Measurements from ENCODE around the gene MISP3.
A peak's percentile ranks its signal among the peaks of the same experiment; 100 is the strongest.
"Not testable (repeated sequence)": the region's sequence is repeated elsewhere in the genome, so short reads cannot be mapped to it uniquely, and the experiment has no call there.

Gene MISP3

DNA sequence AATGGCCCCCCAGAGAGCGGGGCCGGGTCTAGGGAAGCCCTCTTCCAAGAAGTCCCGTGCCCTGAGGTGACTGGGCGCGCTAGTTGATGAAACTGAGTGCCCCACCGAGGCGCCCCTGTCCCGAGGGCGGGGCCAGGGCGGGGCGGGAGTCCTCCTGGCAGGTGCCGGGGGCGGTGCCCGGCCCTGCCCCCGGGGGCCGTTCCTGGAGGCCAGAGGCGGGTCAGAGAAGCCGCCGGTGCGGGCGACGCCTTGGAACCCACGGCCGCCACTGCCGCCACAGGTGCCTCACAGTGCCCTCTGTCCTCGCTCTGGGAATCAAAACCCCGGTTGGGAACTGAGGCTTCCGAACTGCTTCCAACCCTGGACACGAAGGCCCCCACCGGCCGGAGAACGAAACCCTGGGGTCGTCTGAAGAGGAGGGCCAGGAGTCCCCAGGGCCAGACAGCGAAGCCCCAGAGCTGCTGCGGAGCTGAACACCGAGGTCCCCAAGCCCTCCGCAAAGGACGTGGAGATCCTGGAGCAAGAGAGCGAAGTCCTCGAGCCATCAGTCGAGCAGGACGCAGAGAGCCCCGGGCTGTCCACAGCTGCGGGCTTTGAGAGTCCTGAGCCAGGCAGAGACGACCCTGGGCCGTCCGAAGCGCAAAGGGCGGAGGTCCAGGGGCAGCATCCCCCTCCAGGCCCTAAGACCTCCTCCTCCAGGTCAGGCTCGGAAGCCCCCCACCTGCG, at the start of gene MISP3:
TSS of gene MISP3 (plus strand) at position 252 of the 726 bp plus-strand sequence. CDS start 524 bp downstream, outside the sequence.
- TF ChIP-seq CTCF (IDR thresholded peaks at IDR 0.05; ENCODE audit: low read depth, low read length, missing control alignments), result no peak
- H3K4me3 ChIP-seq (ENCODE audit: low read depth, low read length), result peak within 1 kb of the TSS; percentile 64
- no peak for DNase-seq (ENCODE audit: low read depth)

- peak; percentile 68 for TF ChIP-seq CTCF (IDR thresholded peaks at IDR 0.05; ENCODE audit: low read depth, low read length, missing control alignments)
- H3K4me3 ChIP-seq (ENCODE audit: low read depth, low read length), result no peak overlapping the region
- no peak for DNase-seq (ENCODE audit: low read depth)
These were observed 49.0 kb upstream of the MISP3 start for GRCh38 chr19:14023404-14024235.

DNA sequence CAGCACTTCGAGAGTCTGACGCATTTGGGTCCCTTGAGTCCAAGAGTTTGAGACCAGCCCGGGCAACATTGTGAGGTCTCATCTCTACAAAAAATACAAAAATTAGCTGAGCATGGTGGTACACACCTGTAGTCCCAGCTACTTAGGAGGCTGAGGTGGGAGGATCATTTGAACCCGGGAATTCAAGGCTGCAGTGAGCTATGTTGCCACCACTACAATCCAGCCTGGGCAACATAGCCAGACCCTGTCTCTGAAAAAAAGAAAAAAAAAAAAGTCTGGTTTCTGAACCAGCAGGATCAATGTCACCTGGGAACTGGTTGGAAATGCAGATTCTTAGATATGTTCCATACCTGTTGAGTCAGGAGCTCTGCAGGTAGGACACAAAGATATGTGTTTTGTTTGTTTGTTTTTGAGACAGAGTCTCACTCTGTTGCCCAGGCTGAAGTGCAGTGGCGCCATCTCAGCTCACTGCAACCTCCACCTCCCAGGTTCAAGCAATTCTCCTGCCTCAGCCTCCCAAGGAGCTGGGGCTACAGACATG, 45.9 kb upstream of the MISP3 start:
- H3K4me3 ChIP-seq (ENCODE audit: low read depth, low read length); DNase-seq (ENCODE audit: low read depth): not testable (repeated sequence)

DNA sequence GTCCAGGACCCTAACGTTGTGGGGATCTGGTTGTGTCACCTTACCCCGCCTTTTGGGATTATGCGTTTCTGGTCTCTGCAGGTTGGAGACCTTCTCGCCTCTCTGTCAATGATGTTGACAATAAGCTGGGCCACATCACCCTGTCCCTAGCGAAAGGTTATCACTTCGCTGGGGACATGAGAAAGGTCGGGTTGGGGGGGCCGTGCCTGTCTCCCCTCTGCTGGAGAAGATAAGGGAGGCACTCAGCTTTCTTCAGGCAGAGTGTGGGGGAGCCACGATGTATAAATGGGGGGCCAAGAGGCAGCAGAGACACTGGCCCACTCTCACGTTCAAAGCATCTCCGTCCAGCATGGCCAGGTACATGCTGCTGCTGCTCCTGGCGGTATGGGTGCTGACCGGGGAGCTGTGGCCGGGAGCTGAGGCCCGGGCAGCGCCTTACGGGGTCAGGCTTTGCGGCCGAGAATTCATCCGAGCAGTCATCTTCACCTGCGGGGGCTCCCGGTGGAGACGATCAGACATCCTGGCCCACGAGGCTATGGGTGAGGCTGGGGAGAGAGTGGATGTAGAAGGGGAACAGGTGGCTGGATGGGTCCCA, 44.6 kb upstream of the MISP3 start, which contains the start of gene RLN3:
TSS of gene RLN3 (plus strand) at position 293 of the 595 bp plus-strand sequence. CDS start at position 350, 57 bp downstream.
- no peak for DNase-seq (ENCODE audit: low read depth)
- no peak for TF ChIP-seq CTCF (IDR thresholded peaks at IDR 0.05; ENCODE audit: low read depth, low read length, missing control alignments)
- no peak within 1 kb of the TSS for H3K4me3 ChIP-seq (ENCODE audit: low read depth, low read length)

- DNase-seq (ENCODE audit: low read depth), result no peak
These were observed 43.7 kb upstream of the MISP3 start for GRCh38 chr19:14028901-14029300.

DNA sequence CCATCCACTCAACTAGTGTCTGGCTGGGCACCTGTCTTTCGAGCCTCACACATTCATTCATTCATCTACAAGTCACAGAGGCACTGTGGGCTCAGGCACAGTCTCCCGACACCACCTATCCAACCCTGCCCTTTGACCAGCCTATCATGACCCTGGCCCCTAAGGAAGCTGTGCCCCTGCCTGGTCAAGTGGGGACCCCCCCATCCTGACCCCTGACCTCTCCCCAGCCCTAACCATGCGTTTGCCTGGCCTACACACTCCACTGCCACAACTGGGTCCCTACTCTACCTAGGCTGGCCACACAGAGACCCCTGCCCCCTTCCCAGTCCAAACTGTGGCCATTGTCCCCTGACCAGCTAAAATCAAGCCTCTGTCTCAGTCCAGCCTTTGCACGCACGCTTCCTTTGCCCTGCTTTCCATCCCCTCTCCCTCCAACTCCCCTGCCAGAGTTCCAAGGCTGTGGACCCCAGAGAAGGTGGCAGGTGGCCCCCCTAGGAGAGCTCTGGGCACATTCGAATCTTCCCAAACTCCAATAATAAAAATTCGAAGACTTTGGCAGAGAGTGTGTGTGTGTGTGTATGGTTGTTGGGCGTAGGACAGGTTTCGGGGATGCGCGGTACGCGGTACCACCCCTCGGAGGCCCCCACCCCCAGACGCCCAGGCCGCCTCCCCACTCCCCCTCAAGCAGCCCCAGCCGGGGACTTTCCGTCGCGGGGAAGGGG, 41.4 kb upstream of the MISP3 start:
- no peak for TF ChIP-seq CTCF (IDR thresholded peaks at IDR 0.05; ENCODE audit: low read depth, low read length, missing control alignments)
- H3K4me3 ChIP-seq (ENCODE audit: low read depth, low read length), result peak overlapping the region; percentile 93
- no peak for DNase-seq (ENCODE audit: low read depth)

More at GRCh38 chr19:14028901-14029300, 43.7 kb upstream of the MISP3 start:
- no peak for TF ChIP-seq CTCF (IDR thresholded peaks at IDR 0.05; ENCODE audit: low read depth, low read length, missing control alignments)
- no peak overlapping the region for H3K4me3 ChIP-seq (ENCODE audit: low read depth, low read length)
